DMS153 treated with DMSO at 0.1 percent for 48 hours (cell line): ENCODE measurements around the gene BRPF3.

ENCODE experiments used
- DNase-seq: peaks from one replicate; lab custom pipeline; 2025; ENCODE audit not compliant: unreplicated experiment; lab: John Stamatoyannopoulos, UW

The BRPF3 gene

GRCh38 chr6:36227379-36228228 is 31.1 kb downstream of the BRPF3 start:
- DNase-seq: no peak

GRCh38 chr6:36229223-36229622 is 32.7 kb downstream of the BRPF3 start:
- DNase-seq: no peak

- DNase-seq: no peak
These were observed 33.8 kb downstream of the BRPF3 start for GRCh38 chr6:36230371-36230770.

- DNase-seq: no peak
These were observed 35.6 kb downstream of the BRPF3 start for GRCh38 chr6:36232172-36232571.

- no peak for DNase-seq
These were observed 38.8 kb downstream of the BRPF3 start for GRCh38 chr6:36235309-36235708.

- no peak for DNase-seq
These were observed 39.3 kb downstream of the BRPF3 start for GRCh38 chr6:36235862-36236261.

GRCh38 chr6:36239774-36240173 is 43.2 kb downstream of the BRPF3 start:
- no peak for DNase-seq

- no peak for DNase-seq
These were observed 45.2 kb downstream of the BRPF3 start for GRCh38 chr6:36241728-36242127.

- no peak for DNase-seq
These were observed 45.6 kb downstream of the BRPF3 start for GRCh38 chr6:36242161-36242560.

- no peak for DNase-seq
These were observed 46.1 kb downstream of the BRPF3 start for GRCh38 chr6:36242626-36243025.

- DNase-seq: no peak
These were observed 47.1 kb downstream of the BRPF3 start for GRCh38 chr6:36243562-36244212.

GRCh38 chr6:36244641-36245280 is 48.2 kb downstream of the BRPF3 start:
- no peak for DNase-seq

GRCh38 chr6:36245572-36246061 is 49.1 kb downstream of the BRPF3 start:
- no peak for DNase-seq

GRCh38 chr6:36246506-36247268 is 50.1 kb downstream of the BRPF3 start:
- DNase-seq: no peak

- no peak for DNase-seq
These were observed 51.1 kb downstream of the BRPF3 start for GRCh38 chr6:36247693-36248092.

GRCh38 chr6:36248980-36249379 is 52.4 kb downstream of the BRPF3 start:
- no peak for DNase-seq

GRCh38 chr6:36249536-36249935 is 53.0 kb downstream of the BRPF3 start:
- no peak for DNase-seq

GRCh38 chr6:36252005-36252404 is 55.5 kb downstream of the BRPF3 start:
- DNase-seq: no peak

- DNase-seq: no peak
These were observed 67.0 kb downstream of the BRPF3 start for GRCh38 chr6:36263390-36264000.

- no peak for DNase-seq
These were observed 69.2 kb downstream of the BRPF3 start for GRCh38 chr6:36265744-36266143.
